HG02840 (cell line): ENCODE measurements around the gene PRICKLE2.

ENCODE experiments used
- ATAC-seq: cut with Tn5 transposase; IDR thresholded peaks from one replicate; pipeline ENCODE4 v1.9.1; 2021; ENCODE audit warnings: mild to moderate bottlenecking, moderate library complexity, moderate number of reproducible peaks; ENCODE audit not compliant: unreplicated experiment, low FRiP score

The PRICKLE2 gene, protein sequence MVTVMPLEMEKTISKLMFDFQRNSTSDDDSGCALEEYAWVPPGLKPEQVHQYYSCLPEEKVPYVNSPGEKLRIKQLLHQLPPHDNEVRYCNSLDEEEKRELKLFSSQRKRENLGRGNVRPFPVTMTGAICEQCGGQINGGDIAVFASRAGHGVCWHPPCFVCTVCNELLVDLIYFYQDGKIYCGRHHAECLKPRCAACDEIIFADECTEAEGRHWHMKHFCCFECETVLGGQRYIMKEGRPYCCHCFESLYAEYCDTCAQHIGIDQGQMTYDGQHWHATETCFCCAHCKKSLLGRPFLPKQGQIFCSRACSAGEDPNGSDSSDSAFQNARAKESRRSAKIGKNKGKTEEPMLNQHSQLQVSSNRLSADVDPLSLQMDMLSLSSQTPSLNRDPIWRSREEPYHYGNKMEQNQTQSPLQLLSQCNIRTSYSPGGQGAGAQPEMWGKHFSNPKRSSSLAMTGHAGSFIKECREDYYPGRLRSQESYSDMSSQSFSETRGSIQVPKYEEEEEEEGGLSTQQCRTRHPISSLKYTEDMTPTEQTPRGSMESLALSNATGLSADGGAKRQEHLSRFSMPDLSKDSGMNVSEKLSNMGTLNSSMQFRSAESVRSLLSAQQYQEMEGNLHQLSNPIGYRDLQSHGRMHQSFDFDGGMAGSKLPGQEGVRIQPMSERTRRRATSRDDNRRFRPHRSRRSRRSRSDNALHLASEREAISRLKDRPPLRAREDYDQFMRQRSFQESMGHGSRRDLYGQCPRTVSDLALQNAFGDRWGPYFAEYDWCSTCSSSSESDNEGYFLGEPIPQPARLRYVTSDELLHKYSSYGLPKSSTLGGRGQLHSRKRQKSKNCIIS

DNA sequence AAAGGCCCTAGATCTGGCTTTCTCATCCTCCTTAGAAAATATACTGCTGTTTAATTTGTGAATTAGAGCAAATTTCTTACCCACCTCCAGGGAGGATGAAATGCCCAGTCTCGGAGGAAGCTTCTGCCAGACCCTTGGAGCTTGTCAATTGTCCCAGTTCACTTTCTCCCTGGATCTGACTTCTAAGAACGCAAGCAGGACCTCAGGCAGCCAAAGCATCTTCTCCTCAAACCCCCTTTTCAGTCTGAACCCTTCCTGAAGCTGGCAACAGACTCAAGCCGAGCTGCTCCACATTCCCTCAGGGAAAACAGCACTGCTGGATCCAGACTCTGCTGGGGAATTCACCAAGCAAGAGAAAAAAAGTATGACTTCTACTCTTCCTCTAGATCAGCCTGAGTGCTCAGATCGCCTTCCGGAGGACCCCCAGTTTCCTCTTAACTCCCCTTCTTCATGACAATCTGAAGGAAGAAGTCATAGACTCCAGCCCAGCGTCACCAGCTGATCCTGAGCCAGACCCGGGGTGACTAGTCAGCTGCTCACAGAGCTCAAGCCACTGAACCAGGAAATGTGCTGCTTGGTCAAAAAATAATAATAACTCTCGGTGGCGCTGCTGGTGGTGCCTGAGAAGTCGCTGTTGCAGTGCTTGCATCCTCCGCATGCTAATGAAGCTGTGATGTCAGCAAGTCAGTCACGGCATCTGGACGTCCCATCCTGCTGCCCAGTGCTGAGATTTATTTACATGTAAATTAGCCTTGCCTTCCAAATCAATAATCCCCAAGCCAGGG, at the start of gene PRICKLE2:
Gene PRICKLE2 (minus strand): TSS at position 641 of the 785 bp plus-strand sequence. CDS start 26,539 bp downstream, outside the sequence.
- no peak for ATAC-seq

DNA sequence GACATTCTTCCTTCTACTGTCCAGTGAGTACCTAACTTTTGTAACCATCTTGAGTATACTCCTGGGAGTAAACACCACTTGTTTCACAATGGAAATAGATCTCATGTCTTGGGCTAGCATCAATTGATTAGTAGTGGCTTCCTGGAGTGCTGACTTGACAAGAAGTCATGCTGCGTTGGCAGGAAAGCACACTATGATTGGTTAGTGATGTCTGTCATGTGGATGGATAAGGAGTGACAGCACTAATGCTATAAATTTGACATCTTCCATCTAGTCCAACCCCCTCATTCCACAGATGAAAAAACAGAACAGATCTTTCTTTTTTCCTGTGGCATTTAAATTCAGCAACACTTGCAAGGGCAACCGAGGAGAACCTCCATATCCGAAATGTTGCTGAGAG, 47.6 kb upstream of the PRICKLE2 start:
- ATAC-seq, result no peak

DNA sequence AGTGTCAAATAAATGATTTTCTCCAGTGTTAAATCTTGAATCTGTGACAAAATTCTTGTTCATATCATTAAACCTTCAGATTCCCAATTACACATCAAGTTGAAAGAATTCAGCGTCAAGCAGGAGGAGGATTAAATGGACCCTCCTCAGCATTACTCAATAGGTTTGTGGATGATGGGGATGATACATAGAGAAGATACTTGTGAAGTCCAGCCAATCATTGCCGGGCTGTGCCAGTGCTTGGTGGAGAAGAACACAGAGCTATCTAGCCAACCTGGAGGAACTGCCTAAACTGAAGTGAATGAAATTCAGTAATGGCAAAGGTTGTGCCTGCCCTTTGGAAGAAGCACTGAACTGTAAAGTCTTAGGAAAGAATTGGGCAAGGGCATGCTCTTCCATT, 47.0 kb upstream of the PRICKLE2 start:
- no peak for ATAC-seq

DNA sequence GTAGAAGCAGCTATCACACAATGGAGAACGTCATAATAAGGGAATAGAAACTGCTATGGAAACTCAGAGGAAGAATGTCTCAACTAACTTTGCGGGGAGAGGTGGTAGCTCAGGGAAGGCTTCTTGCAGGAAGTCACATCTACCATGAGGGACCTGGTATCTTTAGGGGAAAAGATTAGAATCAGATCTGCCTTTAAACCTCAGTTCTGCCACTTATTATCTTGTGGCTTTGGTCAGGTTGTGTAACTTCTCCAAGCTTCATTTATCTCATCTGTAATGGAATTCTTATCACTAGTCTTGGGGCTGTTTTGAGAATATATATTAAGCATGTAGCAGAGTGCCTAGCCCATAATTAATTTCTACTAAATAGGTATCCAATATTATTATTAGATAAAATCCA, 46.4 kb upstream of the PRICKLE2 start:
- ATAC-seq, result no peak

DNA sequence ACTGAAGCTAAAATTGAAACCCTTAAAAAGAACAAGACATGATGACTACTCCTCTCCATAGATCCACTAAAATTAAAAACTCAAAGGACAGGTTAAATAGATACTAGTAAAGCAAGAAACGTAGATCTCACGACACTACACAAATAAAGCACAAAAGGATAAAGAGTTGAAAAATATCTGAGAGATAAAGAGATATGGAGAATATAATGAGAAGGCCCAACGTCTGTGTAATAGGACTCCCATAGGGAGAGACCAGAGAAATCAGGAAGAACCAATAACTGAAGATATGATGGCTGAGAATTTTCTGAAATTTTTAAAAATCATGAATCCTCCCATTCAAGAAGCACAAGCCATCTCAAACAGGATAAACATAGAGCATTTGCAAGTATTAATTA, 45.6 kb upstream of the PRICKLE2 start:
- no peak for ATAC-seq

DNA sequence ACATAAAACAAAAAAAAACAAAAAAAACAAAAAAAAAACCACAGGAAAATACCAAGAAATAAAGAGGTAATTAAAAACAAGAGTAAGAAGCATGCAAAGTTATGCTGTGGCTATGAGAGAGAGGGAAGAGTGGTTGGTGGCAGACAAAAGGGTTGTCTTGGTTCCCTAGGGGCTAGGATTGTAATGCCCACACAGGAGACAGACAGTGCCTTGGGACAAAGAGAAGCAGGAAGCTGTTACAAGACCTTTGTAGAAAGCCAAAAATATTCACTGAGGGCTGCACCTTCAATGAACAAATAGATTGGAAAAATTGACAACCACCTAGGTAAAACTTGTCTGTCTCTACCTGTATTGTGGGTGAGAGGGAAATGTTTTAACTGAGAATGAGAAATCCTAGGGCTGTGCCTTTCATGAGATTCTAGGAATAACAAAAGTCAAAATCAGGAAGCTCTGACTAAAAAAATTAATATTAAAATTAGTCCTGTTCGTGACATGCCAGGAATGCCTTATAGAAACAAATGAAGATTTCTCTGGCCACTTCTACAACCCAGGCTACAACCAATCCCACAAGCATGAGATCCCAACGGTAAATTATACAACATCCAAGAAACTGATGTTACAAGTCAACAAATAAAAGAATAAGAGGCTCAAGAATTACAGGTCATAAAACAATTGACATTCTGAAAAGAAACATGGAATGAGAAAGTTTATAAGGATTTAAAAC, 45.0 kb upstream of the PRICKLE2 start:
- no peak for ATAC-seq

DNA sequence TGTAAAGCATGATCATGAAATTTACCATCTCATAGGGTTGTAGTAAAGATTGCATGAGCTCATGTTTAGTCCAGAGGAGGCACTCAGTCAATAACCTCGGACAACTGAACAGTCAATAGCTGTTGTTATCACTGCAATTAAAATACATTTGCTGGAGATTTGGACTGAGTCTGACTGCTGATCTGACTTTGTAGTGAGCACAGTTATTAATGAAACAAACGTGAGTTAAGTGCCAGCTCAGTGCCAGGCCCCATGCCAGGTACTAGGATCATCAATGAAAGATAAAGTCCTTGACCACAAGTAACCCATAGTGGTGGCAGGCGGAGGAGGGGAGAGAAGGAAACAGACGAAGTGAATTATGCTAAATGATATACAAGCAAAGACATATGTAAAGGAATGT, 43.7 kb upstream of the PRICKLE2 start:
- ATAC-seq, result no peak

DNA sequence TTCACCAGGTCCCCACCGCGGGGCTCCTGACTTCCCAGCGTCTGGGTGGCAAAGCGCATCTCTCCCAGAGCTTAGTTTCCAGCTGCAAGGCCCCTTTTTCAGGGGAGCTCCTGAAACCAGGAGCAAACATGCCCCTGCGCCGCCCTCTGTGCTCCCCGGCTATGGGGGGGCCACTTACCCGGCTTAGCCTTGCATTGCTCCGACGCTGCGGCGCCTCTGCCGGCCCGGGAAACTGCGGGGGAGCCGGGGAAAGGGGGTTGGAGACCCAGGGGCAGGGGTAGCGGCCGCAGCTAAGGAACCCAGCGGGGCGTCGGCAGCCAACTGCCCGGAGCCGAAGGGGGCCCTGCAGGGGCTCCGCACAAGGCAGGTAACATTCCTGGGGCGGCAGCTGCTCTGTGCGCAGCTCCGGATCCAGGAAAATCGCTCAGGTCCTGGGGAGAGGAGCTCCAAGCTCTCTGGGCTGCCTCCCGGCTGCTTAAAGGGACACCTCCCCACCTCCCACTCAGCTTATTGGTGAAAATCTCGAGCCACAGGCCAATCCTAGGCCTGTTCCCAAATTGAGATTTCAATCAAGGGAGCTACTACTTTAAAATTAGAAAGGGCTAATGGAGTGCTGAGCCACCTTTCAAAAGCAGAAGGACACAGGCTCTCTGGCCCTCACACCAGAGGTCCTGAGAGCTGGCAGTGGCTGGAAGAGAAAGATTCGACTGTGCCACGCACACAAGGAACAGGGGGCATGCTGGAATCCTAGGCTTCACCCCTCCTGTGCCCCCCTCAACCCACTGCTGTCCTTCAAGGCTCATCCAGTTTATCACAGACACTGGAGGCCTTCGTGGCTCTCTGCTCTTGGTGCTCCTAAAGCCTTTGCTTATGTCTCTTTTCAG, 42.7 kb upstream of the PRICKLE2 start:
- ATAC-seq, result no peak

DNA sequence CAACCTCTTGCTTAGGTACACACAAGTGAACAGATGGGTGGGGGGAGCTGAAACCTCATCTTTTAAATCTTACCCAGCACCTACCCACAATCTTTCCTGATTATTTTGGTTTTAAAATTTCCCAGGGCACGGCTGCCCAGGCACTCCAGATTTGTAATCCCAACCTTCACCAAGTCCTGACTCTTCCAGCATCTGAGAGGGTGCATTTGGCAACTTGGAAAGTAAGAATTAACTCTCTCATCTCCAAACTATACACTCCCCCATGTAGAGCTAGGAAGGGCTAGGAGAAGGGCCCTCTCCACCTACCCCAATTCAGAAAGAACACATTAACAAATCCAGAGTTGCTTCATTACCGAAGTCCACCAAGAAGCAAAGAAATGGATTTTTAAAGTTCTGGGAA, 41.7 kb upstream of the PRICKLE2 start:
- ATAC-seq, result no peak

DNA sequence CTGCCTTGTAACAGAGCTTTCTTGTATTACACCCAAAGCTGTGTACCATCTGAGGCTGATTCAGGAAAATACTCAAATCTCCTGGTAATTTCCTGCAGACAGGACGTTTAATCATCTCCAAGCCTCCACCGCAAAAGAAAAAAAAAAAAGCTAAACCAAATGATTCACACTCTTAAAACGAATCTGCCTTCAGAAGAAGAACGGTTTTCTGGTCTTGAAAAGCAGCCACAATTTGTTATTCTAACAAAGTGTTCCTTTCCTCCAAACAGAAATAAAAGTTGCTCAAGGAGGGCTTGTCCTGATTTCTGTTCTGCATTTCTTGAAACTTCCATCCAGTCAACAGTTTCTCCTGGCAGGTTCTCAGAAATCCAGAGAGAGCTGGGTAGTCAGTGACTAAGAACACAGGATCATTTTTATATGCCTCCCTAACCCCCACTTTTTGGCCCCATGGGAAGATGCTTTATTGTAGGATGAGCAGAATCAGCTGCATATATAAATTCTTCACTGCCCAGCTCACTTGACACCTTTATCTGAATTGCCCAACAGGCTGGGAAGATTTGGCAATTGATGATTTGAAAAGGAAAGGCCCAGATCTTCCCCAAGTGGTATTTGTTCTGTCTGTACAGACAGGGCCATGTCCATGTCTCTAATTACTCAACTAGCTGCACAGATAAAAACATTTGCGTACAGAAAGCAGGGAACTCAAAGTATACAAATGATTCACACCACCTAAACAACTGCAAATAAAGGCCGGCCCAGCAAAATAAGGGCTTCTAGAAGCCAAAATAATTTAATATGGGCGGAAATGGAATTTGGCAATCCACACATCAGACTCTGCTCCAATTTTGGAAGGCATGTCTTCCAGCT, 41.0 kb upstream of the PRICKLE2 start:
- no peak for ATAC-seq

DNA sequence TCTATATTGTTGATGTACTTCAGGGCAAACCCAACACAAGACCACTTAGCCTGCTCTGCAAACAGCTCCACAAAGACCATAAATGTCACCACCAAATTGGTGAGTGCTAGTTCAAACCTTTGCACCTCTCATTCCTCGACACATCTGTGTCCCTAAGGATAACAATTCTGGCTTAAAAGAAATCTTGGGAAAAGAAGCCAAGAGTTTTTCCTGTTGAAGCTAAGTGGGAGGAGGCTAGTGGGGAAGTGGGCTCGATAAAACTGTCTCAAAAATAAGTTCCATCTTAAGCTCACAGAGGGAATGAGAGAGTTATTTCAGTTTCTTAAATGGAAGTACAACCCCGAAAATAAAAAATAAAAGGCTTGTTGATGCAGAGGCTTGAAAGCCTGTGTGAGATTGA, 40.4 kb upstream of the PRICKLE2 start:
- no peak for ATAC-seq

DNA sequence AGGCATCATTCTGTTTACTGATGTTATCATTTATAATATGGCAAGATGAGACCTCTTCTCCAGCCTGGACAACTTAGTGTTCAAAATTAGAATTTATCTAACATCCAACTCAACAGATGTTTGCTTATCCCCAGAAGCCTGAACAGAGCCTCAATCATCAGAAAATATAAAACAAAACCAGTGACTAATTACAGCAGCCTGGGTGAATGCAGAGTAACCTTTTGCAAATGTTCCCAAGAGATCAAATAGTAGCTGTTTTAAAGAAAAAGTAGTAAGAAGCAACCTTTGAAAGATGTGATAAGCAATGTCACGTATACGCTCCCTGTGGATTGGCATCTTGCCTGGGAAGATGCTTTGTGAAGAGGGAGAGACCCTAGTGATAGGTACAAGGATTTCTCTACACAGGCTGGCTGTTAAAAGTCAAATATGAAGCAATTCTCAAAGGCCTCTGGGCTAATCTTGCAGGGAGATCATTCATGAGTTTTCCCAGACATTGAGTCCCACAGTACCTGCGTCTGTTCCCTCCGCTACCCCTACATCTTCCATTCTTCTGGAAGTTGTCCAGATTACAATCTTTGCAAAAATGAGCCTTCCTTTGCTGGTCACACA, 39.3 kb upstream of the PRICKLE2 start:
- no peak for ATAC-seq

DNA sequence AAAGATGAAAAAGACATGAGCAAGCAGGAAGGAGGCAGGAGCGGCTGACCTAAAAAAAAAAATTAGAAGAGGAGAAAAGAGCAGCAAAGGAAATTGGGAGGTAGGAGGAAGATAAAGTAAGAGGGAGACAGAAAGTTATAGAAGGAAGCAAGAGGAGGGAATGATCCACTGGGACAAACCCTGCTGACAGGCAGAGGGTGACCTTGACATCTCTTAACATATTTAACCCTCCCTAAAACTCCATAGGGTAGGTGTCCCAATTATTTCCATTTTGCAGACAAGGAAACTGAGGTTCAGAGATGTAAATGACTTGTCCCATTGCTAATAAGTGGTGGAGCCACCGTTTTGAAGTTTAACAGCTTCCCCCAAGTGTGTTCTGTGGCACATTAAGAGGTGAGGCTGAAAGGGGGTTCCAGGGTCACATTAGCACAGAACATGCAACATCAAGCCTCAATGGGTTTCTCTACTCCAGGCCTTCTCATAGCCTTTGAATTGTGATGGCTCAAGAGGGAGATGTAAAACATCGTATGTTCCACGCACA, 37.4 kb upstream of the PRICKLE2 start:
- no peak for ATAC-seq

DNA sequence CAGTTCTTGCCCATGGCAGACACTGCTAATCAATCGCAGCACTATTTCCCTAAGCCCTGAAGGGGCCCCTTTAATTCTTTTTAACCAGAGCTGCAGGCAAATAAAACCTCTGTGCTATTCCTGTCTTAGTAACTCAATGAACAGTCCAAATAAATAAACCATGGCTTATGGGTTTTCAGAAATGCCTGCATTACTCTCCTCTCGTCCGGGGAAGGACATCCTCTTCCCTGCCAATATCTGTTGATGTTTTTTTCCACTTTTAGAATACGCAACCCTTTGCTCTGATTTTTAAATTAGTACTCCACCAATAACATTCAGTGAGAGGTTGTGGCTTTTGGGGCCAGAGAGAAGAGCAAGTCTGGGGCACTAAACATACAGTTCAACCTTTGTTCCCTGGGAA, 35.2 kb upstream of the PRICKLE2 start:
- ATAC-seq, result no peak

DNA sequence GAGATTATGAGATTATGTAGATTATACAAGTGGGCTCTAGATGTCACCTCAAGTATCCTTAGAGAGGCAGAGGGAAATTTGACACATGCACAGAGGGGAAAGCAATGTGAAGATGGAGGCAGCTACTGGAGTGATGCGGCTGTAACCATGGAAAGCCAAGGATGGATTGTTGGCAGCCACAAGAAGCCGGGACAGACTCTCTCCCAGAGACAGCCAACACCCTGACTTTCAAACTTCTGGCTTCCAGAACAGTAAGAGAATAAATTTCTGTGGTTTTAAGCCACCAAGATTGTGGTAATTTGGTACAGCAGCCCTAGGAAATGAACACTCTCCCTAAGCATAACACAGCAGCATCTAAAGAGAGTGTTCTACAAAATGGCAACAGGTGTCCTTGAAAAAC, 34.4 kb upstream of the PRICKLE2 start:
- no peak for ATAC-seq

DNA sequence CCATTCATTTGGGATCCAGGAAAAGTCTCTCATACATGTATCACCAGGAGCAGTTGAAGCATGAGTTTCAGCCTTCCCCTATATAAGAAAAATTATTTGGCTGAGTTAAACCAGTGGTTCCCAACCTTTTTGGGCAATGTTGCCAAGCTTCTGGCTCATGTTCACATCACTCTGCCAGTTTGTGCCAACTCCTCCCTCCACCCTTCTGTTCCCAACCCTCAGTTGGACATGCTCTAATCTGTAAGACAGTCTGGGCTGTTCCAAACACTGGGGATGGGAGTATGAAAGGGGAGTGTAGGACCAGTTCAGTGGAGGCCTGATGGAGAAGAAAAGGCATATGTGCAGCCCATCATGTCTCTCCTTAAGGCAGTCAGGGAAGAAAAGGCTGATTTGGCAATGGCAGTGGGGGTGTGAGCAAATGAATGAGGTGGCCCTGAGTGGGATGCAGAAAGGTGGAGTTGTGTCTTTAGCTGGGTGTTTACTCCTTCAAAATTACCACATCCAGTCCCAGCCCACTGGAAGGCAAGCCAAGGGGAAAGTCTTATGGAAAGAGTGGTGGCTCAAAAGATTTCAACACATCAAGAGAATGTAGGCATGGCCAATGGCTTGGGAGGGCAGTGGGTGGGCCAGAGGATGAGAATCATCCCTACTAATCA, 32.0 kb upstream of the PRICKLE2 start:
- ATAC-seq, result no peak

DNA sequence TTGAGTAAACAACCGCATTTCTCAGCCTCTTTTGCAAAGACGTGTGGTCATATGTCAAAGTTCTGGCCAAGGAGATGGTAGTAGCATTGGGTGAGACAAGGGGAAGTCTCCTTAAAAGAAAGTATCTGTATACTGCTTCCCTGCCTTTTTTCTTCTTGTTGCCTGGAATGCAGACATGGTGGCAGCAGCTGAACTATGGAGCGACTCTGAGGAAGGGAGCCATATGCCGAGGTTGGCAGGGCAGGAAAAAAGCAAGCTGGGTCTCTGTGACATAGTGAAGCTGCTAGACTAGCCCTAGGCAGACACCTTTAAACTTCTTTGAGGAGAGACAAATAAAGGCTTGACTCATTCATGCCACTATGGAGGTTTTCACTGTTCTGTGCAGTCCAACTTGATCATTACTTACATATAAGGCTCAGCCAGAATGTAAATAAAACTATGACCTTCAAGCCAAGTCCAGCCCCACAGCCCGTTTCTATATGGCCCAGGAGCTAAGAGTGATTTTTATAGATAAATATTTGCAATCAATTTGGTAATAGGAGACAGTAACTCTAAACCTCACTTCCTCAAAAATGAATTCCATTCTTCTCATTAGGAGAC, 30.6 kb upstream of the PRICKLE2 start:
- no peak for ATAC-seq
